CD14-positive monocyte (primary cell): ENCODE data around the gene ZFHX3. TPM values are rescaled to one million over a fixed set of nuclear protein-coding genes. Genes with fewer than 3 reads are reported as not detected.

Source experiments
- DNase-seq, 3 donors: peaks; one replicate each; pipeline ENCODE4 v3.0.0-alpha.2; 2011 to 2022
- H2AFZ ChIP-seq: 2 replicates; pipeline ENCODE4 v1.6.0; 2012; ENCODE audit warnings: mild to moderate bottlenecking, low read depth, low read length, inconsistent platforms; ENCODE audit not compliant: insufficient read depth, poor library complexity, severe bottlenecking
- H3K27ac ChIP-seq, 2 donors: 1 replicate in 1 of 2; 2 replicates in 1 of 2; pipeline ENCODE4 v1.5.1; 2012 to 2013; ENCODE audit warnings: low read length in 2 of 2, control low read depth in 1 of 2, inconsistent platforms in 1 of 2, low read depth in 1 of 2, mild to moderate bottlenecking in 1 of 2
- H3K27me3 ChIP-seq, 2 donors: one replicate each; pipeline versions ENCODE4 v1.6.0 to v1.6.1; 2011 to 2013; ENCODE audit warnings: low read length in 2 of 2; ENCODE audit not compliant: control insufficient read depth in 2 of 2, insufficient read depth in 2 of 2
- H3K36me3 ChIP-seq, 2 donors: replicated peaks in 1 of 2; 1 replicate in 1 of 2; 2 replicates in 1 of 2; pipeline versions ENCODE4 v1.5.1 to v1.6.1; 2012 to 2013; ENCODE audit warnings: low read length in 2 of 2, control low read depth in 1 of 2, inconsistent platforms in 1 of 2, mild to moderate bottlenecking in 1 of 2; ENCODE audit not compliant: insufficient read depth in 2 of 2, control insufficient read depth in 1 of 2
- H3K4me1 ChIP-seq, 2 donors: 1 replicate in 1 of 2; 2 replicates in 1 of 2; pipeline versions ENCODE4 v1.5.1 to v1.6.1; 2012 to 2013; ENCODE audit warnings: low read length in 2 of 2, control low read depth in 1 of 2, inconsistent platforms in 1 of 2, mild to moderate bottlenecking in 1 of 2, moderate library complexity in 1 of 2; ENCODE audit not compliant: insufficient read depth in 2 of 2, control insufficient read depth in 1 of 2
- H3K4me2 ChIP-seq: replicated peaks from 2 replicates; pipeline ENCODE3; 2012; ENCODE audit warnings: low read length, moderate library complexity, mild to moderate bottlenecking; ENCODE audit not compliant: poor library complexity, severe bottlenecking; ENCODE audit errors: extremely low read depth
- H3K4me3 ChIP-seq, 3 experiments: fragments of 200-600 bp in 1 of 3; sonication (generic) in 1 of 3; replicated peaks in 1 of 3; 1 replicate in 2 of 3; 2 replicates in 1 of 3; pipeline ENCODE4 v1.5.1; 2011 to 2013; ENCODE audit warnings: low read length in 3 of 3, mild to moderate bottlenecking in 3 of 3, control low read depth in 2 of 3, low read depth in 2 of 3, inconsistent platforms in 1 of 3, moderate library complexity in 1 of 3
- H3K79me2 ChIP-seq: 2 replicates; pipeline ENCODE4 v1.6.0; 2012; ENCODE audit warnings: mild to moderate bottlenecking, control low read depth, inconsistent platforms, low read length, moderate library complexity; ENCODE audit not compliant: insufficient read depth
- H3K9ac ChIP-seq: 2 replicates; pipeline ENCODE4 v1.6.0; 2017; ENCODE audit warnings: low read length, mild to moderate bottlenecking; ENCODE audit not compliant: insufficient read depth, poor library complexity, severe bottlenecking
- H3K9me3 ChIP-seq, 2 donors: replicated peaks in 1 of 2; 1 replicate in 1 of 2; 2 replicates in 1 of 2; pipeline versions ENCODE4 v1.5.1 to v1.6.1; 2012 to 2013; ENCODE audit warnings: low read length in 2 of 2, control low read depth in 1 of 2; ENCODE audit not compliant: control insufficient read depth in 1 of 2, insufficient read depth in 1 of 2
- H4K20me1 ChIP-seq: 2 replicates; pipeline ENCODE4 v1.6.0; 2012; ENCODE audit warnings: mild to moderate bottlenecking, low read length, control low read depth, moderate library complexity; ENCODE audit not compliant: insufficient read depth
- H3K27ac Mint-ChIP-seq, 7 donors: one replicate each; pipeline ENCODE4 v1.8.0; 2020; ENCODE audit warnings: mild to moderate bottlenecking in 7 of 7, mixed read lengths in 7 of 7, moderate library complexity in 6 of 7, inconsistent platforms in 2 of 7
- H3K27me3 Mint-ChIP-seq, 3 donors: one replicate each; pipeline ENCODE4 v1.8.0; 2021 to 2022; ENCODE audit warnings: low read depth in 3 of 3, mild to moderate bottlenecking in 3 of 3, mixed read lengths in 3 of 3, moderate library complexity in 3 of 3, inconsistent platforms in 1 of 3
- H3K36me3 Mint-ChIP-seq, 2 donors: one replicate each; pipeline ENCODE4 v1.8.0; 2020; ENCODE audit warnings: mixed read lengths in 2 of 2, inconsistent platforms in 1 of 2, mild to moderate bottlenecking in 1 of 2
- H3K4me1 Mint-ChIP-seq: one replicate; pipeline ENCODE4 v1.8.0; 2020; ENCODE audit warnings: mild to moderate bottlenecking, mixed read lengths
- H3K4me3 Mint-ChIP-seq, 2 donors: one replicate each; pipeline ENCODE4 v1.8.0; 2020; ENCODE audit warnings: mild to moderate bottlenecking in 2 of 2, mixed read lengths in 2 of 2, moderate library complexity in 1 of 2
- H3K9me3 Mint-ChIP-seq, 7 donors: one replicate each; pipeline ENCODE4 v1.8.0; 2020 to 2022; ENCODE audit warnings: mixed read lengths in 7 of 7, mild to moderate bottlenecking in 6 of 7, moderate library complexity in 6 of 7, inconsistent platforms in 2 of 7
- CTCF ChIP-seq: fragments of 200-600 bp; IDR thresholded peaks from one replicate; pipeline ENCODE4 v1.8.0; 2022; ENCODE audit warnings: antibody characterized with exemption, mild to moderate bottlenecking
- WGBS: methylation state at CpG from one replicate; pipeline ENCODE4 v1.1.5; 2013; ENCODE audit warnings: missing lambda C conversion rate; ENCODE audit not compliant: insufficient coverage; 5-methylcytosine and 5-hydroxymethylcytosine counted together
- intact Hi-C, 2 donors: fragments of 100-400 bp; cut with micrococcal nuclease; formaldehyde crosslinking; loops; one replicate each; pipeline versions ENCODE4 v1.15.0 to v1.15.1; 2023
- polyA plus RNA-seq, 3 donors: library from polyadenylated mRNA; depleted of rRNA in 1 of 3; unstranded in 2 of 3; stranded (reverse) in 1 of 3; fragments of 300-500 nt in 2 of 3; fragments of >200 nt in 1 of 3; fragmentation: Illumina TruSeq in 2 of 3; gene quantifications; 1 replicate in 2 of 3; 2 replicates in 1 of 3; pipeline ENCODE4 v1.2.3, GENCODE V29; 2012 to 2021

ZFHX3 gene
- polyA plus RNA-seq, 3 donors = 0.42 to 4.2 (median 0.43) TPM

- peaks cover 25 to 33% (median 30%) of the 10 kb centered on the region in 3 donors for H3K27me3 Mint-ChIP-seq
- peaks cover 15 to 21% of the 10 kb centered on the region in 2 donors for H3K4me1 ChIP-seq
Observed at GRCh38 chr16:73040136-73040535, 7.8 kb downstream of the ZFHX3 start.

GRCh38 chr16:73037845-73038570, 9.9 kb downstream of the ZFHX3 start:
- H3K9ac ChIP-seq = no peak overlapping the region
- no peak for TF ChIP-seq CTCF
- H3K36me3 ChIP-seq = no peaks in the 10 kb centered on the region
- no peaks in the 10 kb centered on the region for H3K9me3 ChIP-seq
- WGBS = 83% methylated on average over 8 of the region's 14 CpGs
- no peaks in the 10 kb centered on the region for H3K9me3 Mint-ChIP-seq
- peaks cover 2 to 16% of the 10 kb centered on the region in 2 donors for H3K27me3 ChIP-seq
- no peak for DNase-seq
- H3K4me3 Mint-ChIP-seq = peak overlapping the region in 1 of 2 donors; percentile 49
- H3K27ac Mint-ChIP-seq = no peak overlapping the region
- H3K4me1 Mint-ChIP-seq = peaks cover 42% of the 10 kb centered on the region
- no peak overlapping the region for H3K4me3 ChIP-seq
- H3K4me2 ChIP-seq = no peak overlapping the region
- H2AFZ ChIP-seq = no peak overlapping the region
- H3K27me3 Mint-ChIP-seq = peaks cover 27 to 37% (median 31%) of the 10 kb centered on the region in 3 donors
- no peak overlapping the region for H3K27ac ChIP-seq
- intact Hi-C loops = no loop called here
- peaks cover 10 to 15% of the 10 kb centered on the region in 2 donors for H3K36me3 Mint-ChIP-seq
- H3K4me1 ChIP-seq = peaks cover 20 to 23% of the 10 kb centered on the region in 2 donors
- peaks cover 17% of the 10 kb centered on the region for H3K79me2 ChIP-seq
- H4K20me1 ChIP-seq = peaks cover 96% of the 10 kb centered on the region

More at GRCh38 chr16:73040136-73040535, 7.8 kb downstream of the ZFHX3 start:
- Histone ChIP-seq H3K27ac (no peak overlapping the region), H3K9me3 (no peaks in the 10 kb centered on the region), H2AFZ (no peak overlapping the region), H4K20me1 (peaks cover 93% of the 10 kb centered on the region), H3K4me2 (no peak overlapping the region), H3K36me3 (no peaks in the 10 kb centered on the region), H3K79me2 (peaks cover 15% of the 10 kb centered on the region), H3K4me3 (no peak overlapping the region), H3K9ac (no peak overlapping the region), H3K27me3 (peaks cover 2 to 16% of the 10 kb centered on the region in 2 donors)
- intact Hi-C loops = loop anchor here (10.0 kb wide), 2 partner anchors 105 to 205 kb away; no protein-coding TSS in a partner anchor
- no peak overlapping the region for H3K4me3 Mint-ChIP-seq
- H3K4me1 Mint-ChIP-seq = peaks cover 37% of the 10 kb centered on the region
- no peaks in the 10 kb centered on the region for H3K9me3 Mint-ChIP-seq
- no peak overlapping the region for H3K27ac Mint-ChIP-seq
- H3K36me3 Mint-ChIP-seq = peaks cover 7 to 14% of the 10 kb centered on the region in 2 donors
- DNase-seq = no peak
- 100% methylated on average over 2 of the region's 6 CpGs for WGBS
- no peak for TF ChIP-seq CTCF
